GM19328 (cell line): Measurements from ENCODE around the gene HOPX.
A peak's percentile ranks its signal among the peaks of the same experiment; 100 is the strongest.
"Not testable (repeated sequence)": the region's sequence is repeated elsewhere in the genome, so short reads cannot be mapped to it uniquely, and the experiment has no call there.

Experiments used
- ATAC-seq: cut with Tn5 transposase; IDR thresholded peaks from one replicate; pipeline ENCODE4 v1.9.1; 2021; ENCODE audit warnings: mild to moderate bottlenecking, moderate library complexity; ENCODE audit not compliant: unreplicated experiment

Gene HOPX

DNA sequence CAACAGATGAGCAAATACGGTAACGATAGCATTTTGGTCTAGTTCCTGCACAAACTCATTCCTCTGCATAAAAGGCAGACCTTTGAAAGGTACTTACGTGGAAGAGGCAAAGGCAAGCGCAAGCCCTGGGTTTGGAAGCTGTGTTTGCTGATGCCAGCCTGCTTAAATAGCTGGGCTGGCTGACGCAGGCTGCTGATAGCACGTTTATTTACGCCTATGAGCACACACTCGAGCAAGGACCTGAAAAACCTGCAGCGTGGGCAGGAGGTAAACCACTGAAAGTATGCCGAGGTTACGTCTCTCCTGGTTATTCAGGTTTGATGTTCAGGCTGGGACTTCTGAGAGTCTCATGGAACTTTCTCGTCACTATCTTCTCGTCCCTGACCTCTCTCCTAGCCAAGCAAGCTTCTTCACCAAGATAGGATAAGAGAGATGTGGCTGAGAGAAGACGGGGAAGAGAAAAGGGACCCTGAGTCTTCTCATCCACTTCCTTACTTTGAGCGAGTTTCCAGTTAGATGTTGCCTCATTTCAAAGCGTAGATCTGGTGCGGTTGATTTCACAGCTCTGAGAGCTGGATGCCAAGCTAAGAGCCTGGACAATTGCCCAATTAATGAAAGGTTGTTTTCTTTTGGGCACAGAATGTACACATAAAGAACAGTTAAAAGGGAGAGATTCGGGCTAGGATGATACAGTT lies at the start of gene HOPX:
Gene HOPX (minus strand): TSS at position 139 of the 695 bp plus-strand sequence. CDS start 23,480 bp downstream, outside the sequence.
- ATAC-seq, result peak; percentile 76

- ATAC-seq, result no peak
Measured at GRCh38 chr4:56730097-56730496, 49.0 kb upstream of the HOPX start.

DNA sequence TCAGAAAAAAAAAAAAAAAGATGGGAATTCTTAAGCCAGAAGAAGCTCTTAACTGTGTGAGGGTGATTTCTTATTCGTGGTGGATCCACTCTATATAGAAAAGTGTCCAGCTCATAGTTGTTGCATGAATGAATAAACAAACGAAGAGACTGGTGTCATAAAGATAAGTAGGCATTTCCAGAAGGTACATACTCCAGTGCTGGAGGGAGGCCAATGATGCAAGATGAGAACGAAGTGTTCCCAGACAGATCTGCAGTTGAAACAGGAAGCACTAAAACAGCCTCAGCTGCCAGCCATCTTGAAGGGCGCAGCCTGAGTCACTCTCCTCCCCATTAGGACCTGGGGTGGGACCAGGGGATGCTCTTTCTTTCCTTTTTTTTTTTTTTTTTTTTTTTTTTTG lies 47.4 kb upstream of the HOPX start:
- ATAC-seq, result no peak

DNA sequence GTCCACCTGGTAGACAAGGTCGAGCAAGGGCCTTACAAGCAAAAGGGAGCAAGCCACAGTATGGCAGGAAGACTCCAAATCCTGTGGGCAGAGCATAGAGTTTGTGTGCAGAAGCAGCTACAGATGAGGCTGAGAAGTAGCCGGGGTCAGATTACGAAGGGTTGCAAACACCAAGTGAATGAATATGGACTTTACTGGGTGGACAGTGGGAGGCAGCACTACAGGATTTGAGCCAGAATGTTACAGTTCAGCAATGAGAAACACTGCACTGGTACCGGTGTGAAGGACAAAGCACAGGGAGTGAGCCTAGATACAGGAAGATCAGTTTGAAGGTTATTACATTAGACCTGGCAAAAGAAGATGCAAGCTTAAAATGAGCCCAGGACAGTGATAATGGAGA lies 46.1 kb upstream of the HOPX start:
- ATAC-seq, result no peak

GRCh38 chr4:56726593-56726992 lies 45.5 kb upstream of the HOPX start:
- ATAC-seq, result not testable (repeated sequence)

- ATAC-seq, result no peak
Measured at GRCh38 chr4:56723659-56724230, 42.6 kb upstream of the HOPX start.

GRCh38 chr4:56723201-56723605 lies 42.1 kb upstream of the HOPX start:
- ATAC-seq, result no peak

DNA sequence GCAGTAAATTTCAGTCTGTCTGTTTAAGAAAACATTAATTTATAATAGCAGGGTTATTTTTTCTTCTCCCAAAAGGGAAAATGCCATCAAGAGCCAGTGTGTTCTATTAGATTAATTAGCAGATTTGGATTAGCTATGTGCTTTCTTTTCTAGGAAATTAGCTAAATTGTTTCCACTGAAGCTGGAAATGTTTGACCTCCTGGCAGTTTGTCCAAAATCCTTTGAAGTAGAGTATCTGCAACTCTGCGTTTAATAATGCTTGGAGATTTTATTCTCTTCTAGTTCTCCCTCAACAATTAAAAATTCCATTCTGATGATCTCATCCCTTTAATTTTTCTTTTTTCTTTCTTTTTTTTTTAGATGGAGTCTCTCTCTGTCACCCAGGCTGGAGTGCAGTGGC lies 27.1 kb upstream of the HOPX start:
- ATAC-seq, result no peak

DNA sequence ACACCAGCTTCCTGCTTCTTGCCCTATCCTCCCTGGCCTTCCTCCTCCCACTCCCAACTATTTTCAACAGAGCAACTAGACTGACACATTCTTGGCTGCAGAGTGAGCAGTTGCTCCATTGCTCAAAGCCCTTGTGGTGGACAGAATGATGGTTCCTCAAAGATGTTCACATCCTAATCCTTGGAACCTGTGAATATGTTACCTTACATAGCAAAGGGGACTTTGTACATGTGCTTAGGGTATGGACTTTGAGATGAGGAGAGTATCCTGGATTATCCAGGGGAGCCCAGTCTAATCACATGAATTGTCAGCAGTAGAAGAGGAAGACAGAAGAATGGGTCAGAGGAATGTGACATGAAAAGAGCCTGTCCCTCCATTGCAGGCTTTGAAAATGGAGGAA lies 24.9 kb upstream of the HOPX start:
- ATAC-seq, result no peak

DNA sequence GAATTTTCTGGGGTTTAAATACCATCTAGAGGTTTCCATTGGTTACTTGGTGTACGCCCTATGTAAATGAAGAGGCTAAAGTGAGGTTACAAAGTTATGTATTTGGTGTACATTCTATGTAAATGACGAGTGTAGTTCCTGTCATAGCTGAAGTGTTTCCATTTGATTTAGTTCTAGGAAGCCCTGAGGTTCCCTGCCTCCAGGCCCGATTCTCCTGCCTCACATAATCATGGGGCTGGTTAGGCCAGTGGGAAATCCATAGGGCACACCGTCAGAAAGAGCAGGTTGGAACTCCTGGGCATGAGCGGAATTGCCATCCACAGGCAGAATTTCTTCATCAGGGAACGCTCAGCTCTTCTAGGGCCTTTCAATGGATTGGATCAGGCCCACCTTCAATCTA lies 24.2 kb upstream of the HOPX start:
- ATAC-seq, result no peak

DNA sequence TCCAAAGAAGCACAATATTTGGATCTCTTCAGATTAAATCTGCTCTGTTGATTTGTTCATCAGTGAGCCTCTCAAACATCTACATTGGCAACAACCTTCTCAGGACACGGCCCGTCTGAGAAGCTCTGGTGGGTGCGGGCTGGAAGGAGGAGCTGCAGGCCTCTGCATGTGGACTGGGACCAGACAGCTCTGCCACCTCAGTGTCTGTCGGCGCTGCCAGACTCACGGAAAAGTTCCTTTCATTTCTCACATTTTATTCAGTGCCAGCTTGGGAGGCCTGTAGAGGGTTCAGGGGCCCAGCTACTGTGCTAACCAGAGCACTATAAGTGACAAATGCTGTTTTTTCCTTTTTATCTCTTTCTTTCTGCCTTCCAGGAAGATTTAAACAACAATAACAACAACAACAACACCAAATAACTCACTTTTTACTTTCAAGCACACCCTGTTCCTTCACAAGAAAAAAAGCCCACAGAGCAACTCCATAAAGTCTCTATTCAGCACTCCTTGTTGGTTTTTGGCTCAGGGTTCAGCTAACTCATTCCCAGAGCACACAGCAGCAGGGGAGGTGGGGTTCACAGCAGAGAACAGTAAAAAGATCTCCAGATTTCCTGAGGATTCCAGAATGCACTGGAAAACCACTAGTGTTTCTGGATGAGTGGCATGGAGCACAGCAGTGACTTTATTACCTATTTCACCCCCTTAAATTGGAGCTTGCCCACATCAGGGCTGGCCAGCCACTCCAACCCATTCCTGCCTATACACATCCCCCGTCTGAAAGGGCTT lies 23.2 kb upstream of the HOPX start:
- ATAC-seq, result no peak

GRCh38 chr4:56703378-56703777 lies 22.3 kb upstream of the HOPX start:
- no peak for ATAC-seq

DNA sequence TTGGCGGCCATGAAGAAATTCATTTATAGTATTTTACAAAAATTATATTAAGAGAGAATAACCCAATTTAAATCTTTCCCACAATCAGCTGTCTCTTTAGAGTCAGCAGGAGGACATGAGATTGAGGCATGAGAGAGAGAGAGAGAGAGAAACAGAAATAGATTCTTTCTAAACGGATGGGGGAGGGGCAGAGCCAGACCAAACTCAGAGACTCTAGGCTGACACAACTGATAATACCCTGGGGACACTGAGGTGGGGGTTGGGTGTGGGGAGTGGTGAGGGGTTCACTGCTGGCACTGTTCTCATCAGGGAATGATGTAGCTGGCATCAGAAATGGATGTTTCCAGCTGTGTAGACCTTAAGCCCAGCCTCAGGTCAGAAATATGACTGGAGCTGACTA lies 20.5 kb upstream of the HOPX start:
- no peak for ATAC-seq

DNA sequence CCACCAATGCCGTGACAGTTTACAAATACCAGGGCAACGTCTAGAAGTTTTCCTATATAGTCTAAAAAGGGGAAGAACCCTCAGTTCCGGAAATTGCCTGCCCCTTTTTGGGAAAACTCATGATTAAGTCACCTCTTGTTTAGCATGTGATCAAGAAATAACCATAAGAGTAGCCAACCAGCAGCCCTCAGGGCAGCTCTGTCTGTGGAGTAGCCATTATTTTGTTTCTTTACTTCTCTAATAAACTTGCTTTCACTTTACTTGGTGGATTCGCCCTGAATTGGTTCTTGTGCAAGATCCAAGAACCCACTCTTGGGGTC lies 20.0 kb upstream of the HOPX start:
- ATAC-seq, result no peak

- no peak for ATAC-seq
Measured at GRCh38 chr4:56699537-56700105, 18.5 kb upstream of the HOPX start.

DNA sequence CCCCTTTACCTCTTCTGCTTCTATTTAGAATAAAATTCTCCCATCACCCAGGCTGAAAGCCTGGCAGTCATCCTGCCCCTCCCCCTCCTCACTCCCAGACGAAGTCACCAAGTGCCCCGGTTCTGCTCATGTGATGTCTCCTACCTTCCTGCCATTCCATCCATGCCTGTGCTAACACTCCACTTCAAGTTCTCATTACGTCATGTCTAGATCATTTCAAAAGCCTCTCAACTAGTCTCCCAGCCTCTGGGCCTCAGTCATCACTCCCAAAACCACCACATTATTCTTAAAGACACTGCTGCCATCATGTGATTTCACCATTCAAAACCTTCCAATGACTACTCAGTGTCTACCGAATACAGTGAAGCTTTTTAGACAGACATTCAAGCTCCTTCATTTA lies 17.2 kb upstream of the HOPX start:
- no peak for ATAC-seq

DNA sequence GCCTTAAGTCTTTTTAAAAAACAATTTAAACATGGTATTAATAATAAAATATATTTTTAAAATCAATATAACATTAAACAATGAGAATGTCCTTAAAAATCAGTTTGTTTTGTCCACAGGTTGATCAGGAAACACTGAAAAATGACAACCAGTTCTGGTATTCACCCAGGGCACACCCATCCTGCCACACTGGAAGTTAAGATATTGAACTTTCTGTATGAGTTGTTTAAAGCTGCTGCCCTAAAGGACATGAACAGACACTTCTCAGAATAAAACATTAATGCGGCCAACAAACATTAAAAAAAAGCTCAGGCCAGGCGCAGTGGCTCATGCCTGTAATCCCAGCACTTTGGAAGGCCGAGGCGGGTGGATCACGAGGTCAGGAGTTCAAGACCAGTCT lies 15.0 kb upstream of the HOPX start:
- no peak for ATAC-seq

DNA sequence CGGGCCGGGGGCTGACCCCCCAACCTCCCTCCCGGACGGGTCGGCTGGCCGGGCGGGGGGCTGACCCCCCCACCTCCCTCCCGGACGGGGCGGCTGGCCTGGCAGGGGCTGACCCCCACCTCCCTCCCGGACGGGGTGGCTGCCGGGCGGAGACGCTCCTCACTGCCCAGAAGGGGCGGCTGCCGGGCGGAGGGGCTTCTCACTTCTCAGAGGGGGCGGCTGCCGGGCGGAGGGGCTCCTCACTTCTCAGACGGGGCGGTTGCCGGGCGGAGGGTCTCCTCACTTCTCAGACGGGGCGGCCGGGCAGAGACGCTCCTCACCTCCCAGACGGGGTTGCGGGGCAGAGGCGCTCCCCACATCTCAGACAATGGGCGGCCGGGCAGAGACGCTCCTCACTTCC lies 12.4 kb upstream of the HOPX start:
- ATAC-seq, result not testable (repeated sequence)

DNA sequence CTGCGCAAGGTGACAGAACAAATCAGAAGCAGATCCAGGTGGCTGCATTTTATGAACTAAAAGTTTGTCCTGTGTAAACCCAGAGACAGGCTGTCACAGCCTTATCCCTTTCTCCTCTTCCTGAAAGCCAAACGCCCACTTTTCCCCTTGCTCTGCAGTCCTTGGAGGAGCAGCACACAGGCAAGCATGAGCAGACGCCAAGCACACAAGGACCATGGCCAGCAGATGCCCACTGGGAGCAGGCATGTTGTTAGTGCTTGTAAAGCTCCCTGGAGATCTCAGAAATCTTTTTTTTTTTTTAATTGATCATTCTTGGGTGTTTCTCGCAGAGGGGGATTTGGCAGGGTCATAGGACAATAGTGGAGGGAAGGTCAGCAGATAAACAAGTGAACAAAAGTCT lies 11.5 kb upstream of the HOPX start:
- ATAC-seq, result no peak

- ATAC-seq, result no peak
Measured at GRCh38 chr4:56691425-56691824, 10.3 kb upstream of the HOPX start.

- ATAC-seq, result no peak
Measured at GRCh38 chr4:56690393-56690792, 9.3 kb upstream of the HOPX start.
